ENCODE data around the gene THOC6.
A peak's percentile ranks its signal among the peaks of the same experiment; 100 is the strongest.

The THOC6 gene

GRCh38 chr16:3023669-3024478, at the start of gene THOC6, which contains the start of gene HCFC1R1:
THOC6 (plus strand) TSS chr16:3024035; CDS start chr16:3024327, 292 bp downstream.
HCFC1R1 (minus strand) TSS chr16:3023942; CDS start chr16:3023941, 1 bp downstream.
- peak; percentile 92 for DNase-seq

GRCh38 chr16:2974319-2975056, 49.3 kb upstream of the THOC6 start:
- no peak for DNase-seq

- DNase-seq: no peak
Observed at GRCh38 chr16:2975161-2975795, 48.6 kb upstream of the THOC6 start.

- no peak for DNase-seq
Observed at GRCh38 chr16:2976201-2976600, 47.6 kb upstream of the THOC6 start.

- DNase-seq: no peak
Observed at GRCh38 chr16:2976673-2977072, 47.2 kb upstream of the THOC6 start.

GRCh38 chr16:2977440-2977839, 46.4 kb upstream of the THOC6 start:
- DNase-seq: no peak

GRCh38 chr16:2979669-2980226, 44.1 kb upstream of the THOC6 start:
- DNase-seq: no peak

- no peak for DNase-seq
Observed at GRCh38 chr16:2980227-2981176, 43.3 kb upstream of the THOC6 start, which contains the start of gene PKMYT1. PKMYT1 (minus strand) TSS chr16:2980446; CDS start chr16:2979657, 789 bp downstream.

- DNase-seq: no peak
Observed at GRCh38 chr16:2981177-2981898, 42.5 kb upstream of the THOC6 start.

- DNase-seq: no peak
Observed at GRCh38 chr16:2981899-2982250, 42.0 kb upstream of the THOC6 start.

- DNase-seq: no peak
Observed at GRCh38 chr16:2982402-2982801, 41.4 kb upstream of the THOC6 start.

- DNase-seq: no peak
Observed at GRCh38 chr16:2983706-2984136, 40.1 kb upstream of the THOC6 start.

GRCh38 chr16:2985462-2985861, 38.4 kb upstream of the THOC6 start:
- DNase-seq: no peak

GRCh38 chr16:2985893-2986355, 37.9 kb upstream of the THOC6 start:
- no peak for DNase-seq

GRCh38 chr16:2986623-2987188, 37.1 kb upstream of the THOC6 start:
- no peak for DNase-seq

- DNase-seq: no peak
Observed at GRCh38 chr16:2987286-2987685, 36.5 kb upstream of the THOC6 start.

- no peak for DNase-seq
Observed at GRCh38 chr16:2987833-2988232, 36.0 kb upstream of the THOC6 start.

GRCh38 chr16:2988590-2989099, 35.2 kb upstream of the THOC6 start:
- DNase-seq: no peak

- DNase-seq: no peak
Observed at GRCh38 chr16:2990891-2991290, 32.9 kb upstream of the THOC6 start.

- DNase-seq: no peak
Observed at GRCh38 chr16:2991566-2992261, 32.1 kb upstream of the THOC6 start.

Data from NCI-H1436 treated with DMSO at 0.1 percent for 48 hours (cell line).